ENCODE measurements around the gene STOML1. TPM values are rescaled to one million over a fixed set of nuclear protein-coding genes. Genes with fewer than 3 reads are reported as not detected.

Gene STOML1
- total RNA-seq, 1 donor from 2014 or later = 24.1 TPM

DNA sequence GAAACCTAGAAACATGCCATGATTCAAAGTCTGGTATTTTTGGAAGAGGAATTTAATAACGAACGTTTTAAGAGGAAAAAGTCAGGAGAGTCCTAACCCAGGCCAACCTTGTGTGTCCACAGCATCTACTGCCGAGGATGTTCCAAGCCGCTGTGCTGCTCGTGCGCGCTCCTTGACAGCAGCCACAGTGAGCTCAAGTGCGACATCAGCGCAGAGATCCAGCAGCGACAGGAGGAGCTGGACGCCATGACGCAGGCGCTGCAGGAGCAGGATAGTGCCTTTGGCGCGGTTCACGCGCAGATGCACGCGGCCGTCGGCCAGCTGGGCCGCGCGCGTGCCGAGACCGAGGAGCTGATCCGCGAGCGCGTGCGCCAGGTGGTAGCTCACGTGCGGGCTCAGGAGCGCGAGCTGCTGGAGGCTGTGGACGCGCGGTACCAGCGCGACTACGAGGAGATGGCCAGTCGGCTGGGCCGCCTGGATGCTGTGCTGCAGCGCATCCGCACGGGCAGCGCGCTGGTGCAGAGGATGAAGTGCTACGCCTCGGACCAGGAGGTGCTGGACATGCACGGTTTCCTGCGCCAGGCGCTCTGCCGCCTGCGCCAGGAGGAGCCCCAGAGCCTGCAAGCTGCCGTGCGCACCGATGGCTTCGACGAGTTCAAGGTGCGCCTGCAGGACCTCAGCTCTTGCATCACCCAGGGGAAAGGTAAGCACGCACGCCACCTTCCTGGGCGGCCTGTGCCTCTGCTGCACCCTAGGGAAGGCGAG, 30.8 kb upstream of the STOML1 start:
- FAIRE-seq (no peak), DNase-seq (ENCODE audit: low spot score in 2 of 2) (no peak)

DNA sequence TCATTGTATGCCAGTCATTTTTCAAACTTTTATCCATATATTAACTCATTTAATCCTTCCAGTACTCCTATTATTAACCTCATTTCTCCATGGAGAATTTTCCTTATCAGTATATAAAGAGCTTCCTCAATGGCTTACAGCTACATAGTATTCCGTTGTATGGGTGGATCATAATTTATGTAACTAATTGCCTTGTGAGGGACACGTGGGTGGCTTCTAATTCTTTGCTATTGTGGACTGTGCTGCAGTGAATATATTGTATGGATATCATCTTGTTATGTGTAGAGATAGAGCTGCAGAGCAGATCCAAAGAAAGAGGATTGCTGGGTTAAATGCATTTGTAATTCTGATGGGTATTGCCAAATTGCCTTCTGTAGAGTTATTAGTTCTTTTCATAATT, 27.6 kb upstream of the STOML1 start:
- no peak for FAIRE-seq
- no peak for DNase-seq (ENCODE audit: low spot score in 2 of 2)

DNA sequence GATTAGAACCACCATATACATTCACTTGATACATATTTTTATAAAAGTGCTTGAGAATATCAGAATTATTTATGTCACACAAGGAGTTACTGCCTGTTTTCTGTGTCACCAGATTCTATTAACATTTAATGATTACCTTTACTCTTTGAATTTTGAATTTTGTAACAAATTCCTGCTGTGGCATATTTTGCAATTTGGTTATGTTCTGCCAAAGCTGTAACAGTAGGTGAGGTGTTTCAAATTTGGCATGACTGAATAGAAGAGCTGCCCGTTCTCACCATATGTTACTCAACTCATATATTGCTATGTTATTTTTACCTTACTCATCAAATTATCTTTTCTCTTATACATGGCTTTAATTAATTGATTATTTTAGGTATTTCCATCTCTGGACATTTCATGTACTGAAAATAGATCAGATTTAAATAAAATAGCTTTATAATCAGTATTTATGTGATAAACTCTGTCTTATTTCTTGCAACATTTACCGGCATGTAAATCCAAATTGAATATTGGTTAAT, 21.3 kb upstream of the STOML1 start:
- FAIRE-seq (no peak), DNase-seq (ENCODE audit: low spot score in 2 of 2) (no peak)

DNA sequence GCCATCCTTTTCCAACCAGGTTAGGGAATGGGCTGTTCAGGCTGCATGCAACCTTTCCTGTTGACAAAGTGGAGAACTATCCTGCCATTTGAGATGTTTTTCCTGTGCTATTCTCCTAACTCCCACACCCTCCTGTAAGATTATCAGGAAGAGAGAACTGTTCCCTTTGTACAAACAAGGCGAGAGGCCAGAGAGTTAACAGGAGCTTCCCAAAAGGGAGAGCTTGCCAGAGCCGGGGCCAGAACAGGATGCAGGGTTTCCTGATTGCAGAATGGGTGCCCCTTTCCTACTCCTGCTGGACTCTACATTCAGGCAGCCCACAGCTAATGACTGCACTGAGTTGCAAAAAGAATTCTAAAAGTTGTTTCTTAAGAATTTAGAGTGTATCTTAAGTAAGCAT, 19.5 kb upstream of the STOML1 start:
- DNase-seq (ENCODE audit: low spot score in 2 of 2) (no peak), FAIRE-seq (no peak)

DNA sequence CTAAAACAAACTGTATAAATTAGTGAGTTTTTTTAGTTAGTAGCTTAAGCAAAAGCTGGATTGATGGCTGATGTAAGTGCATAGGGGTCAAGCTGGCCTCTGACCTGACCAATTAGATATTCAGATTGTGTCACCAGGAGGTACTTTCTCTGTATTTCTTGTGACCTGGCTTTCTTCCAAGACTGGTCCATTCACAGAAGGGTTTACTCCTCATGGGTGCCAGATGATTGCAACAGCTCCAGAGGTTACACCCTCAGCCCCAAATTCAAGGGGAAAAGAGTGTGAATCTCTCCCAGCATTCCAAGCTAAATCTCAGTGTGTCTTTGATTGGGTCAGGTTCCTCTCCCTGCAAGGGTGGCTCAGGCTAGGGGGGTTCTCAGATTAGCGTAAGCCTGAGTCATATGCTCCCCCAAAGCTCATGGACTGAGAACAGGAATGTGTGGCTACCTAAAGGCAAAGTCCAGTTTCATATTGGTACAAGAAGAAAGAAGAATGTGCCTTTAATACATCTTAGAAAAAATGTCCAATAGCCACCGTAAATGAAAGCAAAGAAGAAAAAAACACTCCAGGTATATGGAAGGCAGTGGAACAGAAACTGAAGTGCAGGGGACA, 18.9 kb upstream of the STOML1 start:
- FAIRE-seq = no peak

DNA sequence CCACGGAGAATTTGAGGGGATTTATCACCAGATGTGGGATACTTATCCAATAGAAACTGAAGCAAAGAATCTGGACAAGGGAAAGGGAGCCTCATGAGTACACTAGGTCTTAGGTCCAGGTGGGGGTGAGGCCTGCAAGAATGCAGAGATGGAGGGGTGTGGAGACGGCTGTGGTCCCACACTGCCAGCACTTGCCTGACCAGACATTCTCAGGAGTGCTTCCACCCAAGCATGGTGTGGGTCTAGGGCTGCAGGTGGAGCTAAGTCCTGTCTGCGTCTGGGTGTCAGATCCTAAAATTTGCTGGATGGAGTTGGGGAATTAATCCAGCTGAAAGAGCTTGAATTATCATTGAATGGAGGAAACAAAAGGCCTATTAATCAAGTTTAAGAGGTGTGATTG, 16.8 kb upstream of the STOML1 start:
- no peak for DNase-seq (ENCODE audit: low spot score in 2 of 2)
- no peak for FAIRE-seq

More for the DNA sequence above, 18.9 kb upstream of the STOML1 start:
- DNase-seq (ENCODE audit: low spot score in 2 of 2) = no peak

DNA sequence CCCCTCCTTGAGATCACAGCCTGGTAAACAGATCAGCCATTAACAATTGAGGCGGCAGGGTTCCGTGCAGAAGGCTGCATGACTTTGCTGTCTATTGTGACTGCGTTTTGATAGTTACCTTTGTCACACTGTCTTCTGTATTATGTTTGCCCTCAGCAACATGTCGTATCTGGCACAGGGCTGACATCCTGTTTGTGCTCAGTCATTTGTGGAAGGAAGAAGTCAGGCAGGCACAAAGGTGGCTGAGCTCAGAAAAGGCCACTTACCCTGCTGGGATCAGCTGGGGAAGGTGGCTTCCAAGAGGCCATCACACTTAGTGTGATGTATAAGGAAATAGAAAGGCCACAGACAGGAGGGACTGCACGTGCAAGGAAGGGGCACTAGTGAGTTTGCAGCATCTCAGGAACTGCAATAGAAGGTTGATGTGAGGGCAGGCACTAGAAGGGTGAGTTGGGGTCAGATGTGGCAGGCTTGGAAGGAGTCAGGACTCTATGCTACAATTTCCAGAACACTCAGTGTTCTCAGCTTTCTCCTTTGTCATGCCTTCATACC, 15.8 kb upstream of the STOML1 start:
- FAIRE-seq (no peak), DNase-seq (ENCODE audit: low spot score in 2 of 2) (no peak)

DNA sequence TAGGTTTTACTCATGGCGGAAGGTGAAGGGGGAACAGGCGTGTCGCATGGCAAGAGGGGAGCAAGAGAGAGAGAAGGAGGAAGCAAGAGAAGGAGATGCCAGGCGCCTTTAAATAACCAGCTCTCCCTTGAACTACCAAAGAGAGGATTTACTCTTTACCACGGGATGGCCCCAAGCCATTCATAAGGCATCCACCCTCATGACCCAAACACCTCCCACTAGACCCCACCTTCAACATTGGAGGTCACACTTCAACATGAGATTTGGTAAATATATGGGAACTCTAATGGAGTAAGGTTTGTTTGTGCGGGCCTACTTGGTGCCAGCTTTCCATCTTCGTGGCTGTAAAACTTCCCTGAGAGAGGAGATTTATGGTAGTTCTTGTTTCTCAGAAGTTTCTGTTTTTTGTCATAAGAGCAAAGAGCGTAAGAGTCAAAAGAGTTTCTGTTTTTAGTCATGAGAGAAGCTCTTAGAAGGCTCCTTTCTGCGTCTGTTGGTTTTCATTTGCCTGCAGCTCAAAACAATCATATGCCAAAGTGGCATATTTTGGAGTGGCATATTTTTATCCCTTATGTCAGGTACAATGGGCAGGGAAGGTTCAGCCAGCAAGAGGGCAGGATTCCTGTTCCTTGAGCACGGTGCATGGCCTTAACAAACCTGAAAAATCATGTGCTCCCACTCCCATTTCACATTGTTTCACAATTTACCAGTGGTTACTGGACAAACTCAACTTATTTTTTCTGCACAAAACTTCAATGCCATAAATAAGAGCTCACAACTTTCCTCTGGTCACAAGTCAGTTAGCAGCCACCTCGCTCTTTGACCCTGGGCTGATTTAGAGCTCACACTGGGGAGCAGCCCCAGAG, 14.9 kb upstream of the STOML1 start:
- DNase-seq (ENCODE audit: low spot score in 2 of 2) (no peak), FAIRE-seq (no peak)

DNA sequence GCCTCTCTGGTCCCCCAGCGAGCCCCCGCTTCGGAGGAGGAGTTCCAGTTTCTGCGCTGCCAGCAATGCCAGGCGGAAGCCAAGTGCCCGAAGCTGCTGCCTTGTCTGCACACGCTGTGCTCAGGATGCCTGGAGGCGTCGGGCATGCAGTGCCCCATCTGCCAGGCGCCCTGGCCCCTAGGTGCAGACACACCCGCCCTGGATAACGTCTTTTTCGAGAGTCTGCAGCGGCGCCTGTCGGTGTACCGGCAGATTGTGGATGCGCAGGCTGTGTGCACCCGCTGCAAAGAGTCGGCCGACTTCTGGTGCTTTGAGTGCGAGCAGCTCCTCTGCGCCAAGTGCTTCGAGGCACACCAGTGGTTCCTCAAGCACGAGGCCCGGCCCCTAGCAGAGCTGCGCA, 5.9 kb upstream of the STOML1 start:
- no peak for FAIRE-seq
- no peak for DNase-seq (ENCODE audit: low spot score in 2 of 2)

DNA sequence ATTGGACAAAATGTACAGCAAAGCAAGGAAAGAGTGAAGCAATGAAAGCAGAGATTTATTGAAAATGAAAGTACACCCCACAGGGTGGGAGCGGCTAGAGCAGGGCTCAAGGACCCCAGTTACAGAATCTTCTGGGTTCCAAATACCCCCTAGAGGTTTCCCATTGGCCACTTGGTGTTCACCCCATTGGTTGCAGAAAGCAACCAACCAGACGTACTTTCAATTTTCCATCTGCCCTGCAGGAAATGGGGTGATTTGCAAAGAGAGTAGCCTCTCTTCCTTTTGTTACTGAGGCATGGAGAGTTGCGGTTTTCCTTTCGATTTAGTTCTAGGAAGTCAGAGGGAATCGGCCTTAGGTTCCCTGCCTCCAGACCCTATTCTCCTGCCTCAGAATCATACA, 4.8 kb upstream of the STOML1 start:
- FAIRE-seq (no peak), DNase-seq (ENCODE audit: low spot score in 2 of 2) (no peak)

DNA sequence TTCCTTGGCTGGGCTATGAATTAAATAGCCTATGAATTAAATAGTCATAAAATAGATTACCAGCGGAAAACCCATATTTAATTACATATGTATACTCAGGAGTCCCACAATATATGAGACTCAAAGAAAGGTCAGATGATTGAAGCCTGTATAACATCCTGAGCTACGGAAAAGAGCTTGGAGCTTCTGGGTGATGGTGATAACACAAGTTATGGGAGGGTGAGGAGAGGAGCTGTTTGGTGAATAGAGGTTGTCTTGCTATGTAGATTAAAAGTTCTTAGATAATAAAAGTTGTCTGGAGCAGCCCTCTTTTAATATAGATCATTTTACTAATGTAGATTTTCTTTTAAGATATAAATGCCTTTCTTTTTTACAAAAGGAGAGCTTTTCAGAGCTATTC, 4.2 kb upstream of the STOML1 start:
- DNase-seq (ENCODE audit: low spot score in 2 of 2) = no peak
- no peak for FAIRE-seq

DNA sequence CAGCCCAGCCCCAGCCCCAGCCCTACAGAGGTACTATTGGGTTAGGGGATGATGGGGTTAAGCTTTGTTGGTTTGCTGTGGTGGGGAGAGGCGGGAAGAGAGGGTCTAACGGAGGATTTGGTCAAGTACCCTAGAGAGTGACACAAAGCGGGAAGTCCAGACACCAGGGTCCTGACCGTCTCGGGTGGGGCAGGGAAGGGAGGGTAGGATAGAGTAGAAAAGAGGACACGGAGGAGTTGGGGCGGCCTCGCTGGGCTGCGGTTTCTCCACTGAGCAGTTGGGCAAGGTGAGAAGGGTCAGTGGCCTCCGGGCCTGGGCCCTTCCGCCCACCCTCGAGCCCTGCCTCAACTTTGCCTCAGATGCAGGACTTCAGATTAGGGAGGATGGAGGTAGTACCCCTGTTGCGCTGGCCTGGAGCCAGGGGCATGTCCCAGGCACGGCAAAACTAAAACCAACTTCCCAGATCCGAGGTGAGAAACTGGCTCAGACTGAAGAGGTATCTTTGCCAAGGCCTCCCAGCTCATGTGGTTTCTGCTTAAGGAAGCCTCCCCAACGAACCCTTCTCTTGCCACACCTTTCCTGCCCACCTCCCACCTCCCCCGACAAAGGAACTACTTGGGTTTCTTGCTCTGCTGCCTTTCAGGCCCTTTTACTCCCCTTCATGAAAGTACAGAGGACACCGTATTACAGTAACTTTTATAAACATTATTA, 3.0 kb upstream of the STOML1 start:
- DNase-seq (ENCODE audit: low spot score in 2 of 2) (no peak), FAIRE-seq (no peak)

DNA sequence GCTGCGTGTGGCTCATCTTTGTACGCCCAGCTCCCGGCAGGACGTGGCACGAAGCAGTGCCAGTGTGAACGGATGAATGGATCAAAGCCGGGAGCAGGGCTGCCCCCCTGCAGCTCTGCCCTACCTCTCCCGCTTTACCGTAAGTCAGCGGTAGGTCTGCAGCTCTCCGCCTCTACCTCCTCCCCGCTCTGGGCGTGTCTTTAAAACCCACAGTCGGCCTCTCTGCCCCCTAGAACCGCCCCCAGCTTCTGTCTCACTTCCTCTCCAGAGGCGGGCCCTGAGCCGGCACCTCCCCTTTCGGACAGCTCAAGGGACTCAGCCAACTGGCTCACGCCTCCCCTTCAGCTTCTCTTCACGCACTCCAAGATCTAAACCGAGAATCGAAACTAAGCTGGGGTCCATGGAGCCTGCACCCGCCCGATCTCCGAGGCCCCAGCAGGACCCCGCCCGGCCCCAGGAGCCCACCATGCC, 2.4 kb upstream of the STOML1 start, which contains the start of gene PML:
TSS of gene PML (plus strand) at position 304 of the 471 bp plus-strand sequence. CDS start at position 401, 97 bp downstream.
- DNase-seq (ENCODE audit: low spot score in 2 of 2) (peak; percentile 92 to 95), FAIRE-seq (no peak)

DNA sequence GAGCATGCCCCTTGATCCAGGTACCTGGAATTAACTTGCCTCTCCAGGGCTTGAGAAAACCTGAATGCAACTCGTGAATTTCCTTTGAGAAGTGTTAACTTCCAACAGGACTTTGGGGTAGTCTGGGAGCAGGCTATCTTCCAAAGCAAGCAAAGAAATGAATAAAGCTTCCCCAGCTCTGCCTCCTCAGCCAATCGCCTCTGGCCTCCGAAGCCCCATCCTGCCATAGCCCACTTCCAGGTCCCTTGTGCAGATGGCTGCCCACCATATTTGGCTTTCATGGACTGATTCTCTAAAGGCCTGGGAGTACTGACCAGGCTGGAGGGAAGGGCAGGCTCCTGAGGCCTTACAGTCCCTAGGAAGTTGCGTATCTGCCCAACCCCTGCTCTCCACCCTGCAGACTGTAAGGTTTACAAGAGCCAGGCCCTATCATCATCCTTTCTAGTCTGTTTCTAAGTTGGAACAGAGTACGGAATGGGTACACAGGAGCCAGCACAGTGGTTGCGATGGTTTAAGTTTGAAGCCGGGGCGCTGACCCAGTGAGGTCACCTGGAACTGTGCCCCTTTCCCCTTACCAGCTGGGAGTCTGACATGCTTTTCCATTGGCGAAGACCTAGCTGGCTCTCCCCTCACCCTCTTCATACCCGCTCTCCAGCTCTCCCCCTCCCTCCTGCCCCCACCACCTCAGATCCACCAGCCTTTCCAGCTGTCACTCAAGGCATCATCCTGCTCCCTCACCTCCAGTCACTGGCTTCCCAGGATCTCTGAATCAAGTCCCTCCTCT, 1.3 kb upstream of the STOML1 start:
- DNase-seq (ENCODE audit: low spot score in 2 of 2) (no peak), FAIRE-seq (no peak)

DNA sequence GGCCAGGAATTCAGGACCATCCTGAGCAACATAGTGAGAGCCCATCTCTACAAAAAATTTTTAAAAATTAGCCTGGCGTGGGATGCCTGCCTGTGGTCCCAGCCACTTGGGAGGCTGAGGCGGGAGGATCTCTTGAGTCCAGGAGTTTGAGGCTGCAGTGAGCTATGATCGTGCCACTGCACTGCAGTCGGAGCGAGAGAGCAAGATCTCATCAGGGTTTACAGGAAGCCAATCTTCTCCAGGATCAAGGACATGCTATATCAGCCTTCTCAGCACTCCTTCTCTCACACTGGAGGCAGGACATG, 451 bp upstream of the STOML1 start:
- DNase-seq (ENCODE audit: low spot score in 2 of 2) = no peak
- FAIRE-seq = no peak

DNA sequence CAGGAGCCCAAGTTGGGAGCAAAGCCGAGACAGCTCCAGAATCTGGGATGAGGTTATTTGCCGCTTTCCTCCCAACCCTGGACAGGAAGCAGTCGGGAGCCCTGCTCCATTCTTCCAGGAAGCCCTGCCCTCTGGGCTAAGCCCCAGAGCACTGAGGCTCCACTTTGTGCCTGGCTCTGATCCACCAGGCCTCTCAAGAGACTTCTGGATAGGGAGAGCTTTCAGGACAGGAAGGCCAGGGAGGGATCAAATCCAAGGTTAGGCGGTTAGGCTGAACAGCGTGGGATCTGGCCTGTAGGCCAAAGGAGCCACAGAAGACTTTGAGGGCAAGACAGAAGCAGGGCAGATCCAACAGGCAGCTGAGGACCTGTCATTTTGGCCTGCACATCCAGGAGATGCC, 835 bp downstream of the STOML1 start:
- DNase-seq (ENCODE audit: low spot score in 2 of 2) = peak; percentile 51 to 57
- no peak for FAIRE-seq

DNA sequence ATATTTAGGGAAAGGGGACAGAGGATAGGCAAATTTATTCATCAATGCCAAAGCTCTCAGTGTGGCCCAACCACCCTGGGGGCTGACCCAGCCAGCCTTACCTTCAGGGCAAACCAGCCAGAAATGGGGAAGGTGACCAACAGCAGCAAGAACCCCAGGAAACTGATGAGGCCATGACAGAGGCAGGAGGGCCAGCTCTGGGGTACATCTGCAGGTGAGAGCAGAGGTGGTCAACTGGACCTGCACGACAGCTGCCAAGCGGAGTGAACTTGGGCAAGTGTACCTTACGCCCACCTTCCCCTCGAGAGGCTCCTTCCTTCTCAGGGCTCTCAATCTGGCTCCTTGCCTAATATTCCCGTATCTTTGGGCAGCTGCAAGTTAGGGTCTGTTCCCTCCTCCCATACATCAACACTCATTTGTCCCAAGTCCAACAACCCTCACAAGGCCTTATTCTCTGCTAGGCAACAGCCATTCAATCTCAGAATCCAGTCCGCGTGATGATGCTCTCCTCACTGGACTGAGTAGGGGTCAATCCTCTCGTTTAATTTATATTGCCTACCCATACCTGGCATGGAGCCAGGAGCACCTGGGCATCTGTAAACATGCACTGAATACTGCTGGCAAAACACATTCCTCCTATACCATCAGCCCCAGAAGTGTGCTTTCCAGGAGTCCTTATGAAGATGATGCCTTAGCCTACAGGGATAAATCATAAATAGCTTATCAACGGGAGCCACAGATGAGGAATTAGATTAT, 1.7 kb downstream of the STOML1 start:
- FAIRE-seq (no peak), DNase-seq (ENCODE audit: low spot score in 2 of 2) (no peak)

DNA sequence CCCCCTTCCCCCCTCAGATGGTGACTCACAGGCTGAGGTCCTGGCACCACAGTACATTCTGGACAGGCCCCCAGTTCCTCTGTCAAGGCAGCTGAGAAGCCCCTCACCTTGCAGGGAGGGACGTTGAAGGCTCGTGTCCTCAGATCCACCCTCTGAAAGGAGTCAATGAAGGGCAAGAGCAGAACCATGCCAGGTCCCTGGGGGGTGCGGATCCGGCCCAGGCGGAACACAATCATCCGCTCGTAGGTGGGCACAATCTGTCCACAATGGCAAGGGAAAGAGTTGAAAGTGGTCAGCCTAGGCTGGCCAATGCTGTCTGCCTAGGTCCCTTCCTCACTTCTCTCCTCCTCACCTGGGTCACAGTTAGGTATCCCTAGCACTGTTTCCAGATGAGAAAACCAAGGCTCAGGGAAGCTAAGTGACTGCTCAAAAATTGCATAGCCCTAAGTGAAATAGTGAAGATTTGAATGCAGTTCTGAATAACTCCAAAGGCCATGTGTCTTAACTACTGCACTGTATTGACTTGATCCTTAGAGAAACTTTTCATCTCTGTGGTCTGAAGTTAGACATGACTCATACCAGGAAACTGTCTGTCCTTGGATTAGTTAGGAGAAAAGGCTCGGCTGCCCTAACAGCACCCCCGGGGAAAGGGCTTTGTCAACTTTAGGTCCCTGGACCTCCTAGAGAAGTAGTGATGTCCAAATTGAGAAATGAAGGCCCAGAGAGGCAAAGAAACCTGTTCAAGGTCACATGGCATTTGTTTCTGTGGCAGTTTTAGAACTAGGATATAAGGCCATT, 2.9 kb downstream of the STOML1 start:
- FAIRE-seq = no peak
- no peak for DNase-seq (ENCODE audit: low spot score in 2 of 2)
